ENCODE measurements around the gene SLC2A4.
"Not testable (repeated sequence)": the region's sequence is repeated elsewhere in the genome, so short reads cannot be mapped to it uniquely, and the experiment has no call there.

The SLC2A4 gene
- long read RNA-seq, donor 1: 0 reads
- long read RNA-seq, donor 2, partial matches to known transcripts: 0 of 1 reads
- long read RNA-seq, donor 2, other reads (novel, unspliced or antisense): 0 of 1 reads
- long read RNA-seq, donor 3: 0 reads
- long read RNA-seq, donor 4, partial matches to known transcripts: 0 of 1 reads
- long read RNA-seq, donor 4, other reads (novel, unspliced or antisense): 0 of 1 reads
- long read RNA-seq, donor 5, partial matches to known transcripts: 0 of 1 reads
- long read RNA-seq, donor 5, other reads (novel, unspliced or antisense): 0 of 1 reads
- long read RNA-seq, donor 6: 0 reads
- long read RNA-seq, donor 7: 0 reads
- long read RNA-seq, donor 8: 0 reads

- DNase-seq: peak; percentile 97
These were observed at the start of gene SLC2A4 for GRCh38 chr17:7281074-7281952. Gene SLC2A4, plus strand, starts transcription at chr17:7281718. Its CDS starts 217 bp downstream, at chr17:7281935.

- DNase-seq: no peak
These were observed 49.4 kb upstream of the SLC2A4 start for GRCh38 chr17:7232114-7232513.

GRCh38 chr17:7233701-7234082 lies 47.8 kb upstream of the SLC2A4 start:
- DNase-seq: no peak

GRCh38 chr17:7234083-7234951 lies 47.2 kb upstream of the SLC2A4 start, which contains the start of gene DVL2:
Gene DVL2, minus strand, starts transcription at chr17:7234517. Its CDS starts 255 bp downstream, at chr17:7234262.
- peak; percentile 99 for DNase-seq

- DNase-seq: no peak
These were observed 45.5 kb upstream of the SLC2A4 start for GRCh38 chr17:7235693-7236665.

- DNase-seq: no peak
These were observed 44.7 kb upstream of the SLC2A4 start for GRCh38 chr17:7236808-7237207.

GRCh38 chr17:7237266-7237760 lies 44.2 kb upstream of the SLC2A4 start:
- DNase-seq: no peak

GRCh38 chr17:7237761-7238419 lies 43.6 kb upstream of the SLC2A4 start:
- peak; percentile 57 for DNase-seq

- peak; percentile 63 for DNase-seq
These were observed 43.0 kb upstream of the SLC2A4 start for GRCh38 chr17:7238420-7239090.

- peak; percentile 90 for DNase-seq
These were observed 42.2 kb upstream of the SLC2A4 start, which contains the start of gene PHF23 for GRCh38 chr17:7239091-7240027. Gene PHF23, minus strand, starts transcription at chr17:7239457. Its CDS starts 178 bp downstream, at chr17:7239279.

GRCh38 chr17:7240375-7240774 lies 41.1 kb upstream of the SLC2A4 start:
- DNase-seq: no peak

- peak; percentile 44 for DNase-seq
These were observed 40.3 kb upstream of the SLC2A4 start for GRCh38 chr17:7241090-7241733.

GRCh38 chr17:7241783-7242716 lies 39.5 kb upstream of the SLC2A4 start, which contains the start of gene GABARAP:
Gene GABARAP, minus strand, starts transcription at chr17:7242449. Its CDS starts 119 bp downstream, at chr17:7242330.
- DNase-seq: peak; percentile 98

- peak; percentile 99 for DNase-seq
These were observed 38.6 kb upstream of the SLC2A4 start for GRCh38 chr17:7242717-7243452.

GRCh38 chr17:7243453-7243729 lies 38.1 kb upstream of the SLC2A4 start:
- no peak for DNase-seq

- not testable (repeated sequence) for DNase-seq
These were observed 37.7 kb upstream of the SLC2A4 start for GRCh38 chr17:7243838-7244237.

All from right kidney (tissue), 9 donors.